Measurements from ENCODE around the gene TMEM44. TPM values are rescaled to one million over a fixed set of nuclear protein-coding genes. Genes with fewer than 3 reads are reported as not detected.

TMEM44 gene
- total and polyA plus RNA-seq, 8 donors = 1.7 to 17.8 (median 4.3) TPM

GRCh38 chr3:194617143-194617671, 16.0 kb downstream of the TMEM44 start:
- TF ChIP-seq, protein P1, sequence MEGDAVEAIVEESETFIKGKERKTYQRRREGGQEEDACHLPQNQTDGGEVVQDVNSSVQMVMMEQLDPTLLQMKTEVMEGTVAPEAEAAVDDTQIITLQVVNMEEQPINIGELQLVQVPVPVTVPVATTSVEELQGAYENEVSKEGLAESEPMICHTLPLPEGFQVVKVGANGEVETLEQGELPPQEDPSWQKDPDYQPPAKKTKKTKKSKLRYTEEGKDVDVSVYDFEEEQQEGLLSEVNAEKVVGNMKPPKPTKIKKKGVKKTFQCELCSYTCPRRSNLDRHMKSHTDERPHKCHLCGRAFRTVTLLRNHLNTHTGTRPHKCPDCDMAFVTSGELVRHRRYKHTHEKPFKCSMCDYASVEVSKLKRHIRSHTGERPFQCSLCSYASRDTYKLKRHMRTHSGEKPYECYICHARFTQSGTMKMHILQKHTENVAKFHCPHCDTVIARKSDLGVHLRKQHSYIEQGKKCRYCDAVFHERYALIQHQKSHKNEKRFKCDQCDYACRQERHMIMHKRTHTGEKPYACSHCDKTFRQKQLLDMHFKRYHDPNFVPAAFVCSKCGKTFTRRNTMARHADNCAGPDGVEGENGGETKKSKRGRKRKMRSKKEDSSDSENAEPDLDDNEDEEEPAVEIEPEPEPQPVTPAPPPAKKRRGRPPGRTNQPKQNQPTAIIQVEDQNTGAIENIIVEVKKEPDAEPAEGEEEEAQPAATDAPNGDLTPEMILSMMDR (IDR thresholded peaks at IDR 0.05) = no peak
- Histone ChIP-seq H3K36me3 (no peaks in the 10 kb centered on the region), H3K9me3 (no peaks in the 10 kb centered on the region), H3K4me3 (no peak overlapping the region), H3K27ac (no peak overlapping the region), H3K4me1 (no peaks in the 10 kb centered on the region), H3K27me3 (no peaks in the 10 kb centered on the region)
- DNase-seq = no peak
- intact Hi-C loops (cut with DNase I) = no loop called here
- FAIRE-seq = no peak
- ATAC-seq = no peak
- WGBS, 2 donors = 88 to 95% methylated on average over 14 of the region's 14 CpGs

DNA sequence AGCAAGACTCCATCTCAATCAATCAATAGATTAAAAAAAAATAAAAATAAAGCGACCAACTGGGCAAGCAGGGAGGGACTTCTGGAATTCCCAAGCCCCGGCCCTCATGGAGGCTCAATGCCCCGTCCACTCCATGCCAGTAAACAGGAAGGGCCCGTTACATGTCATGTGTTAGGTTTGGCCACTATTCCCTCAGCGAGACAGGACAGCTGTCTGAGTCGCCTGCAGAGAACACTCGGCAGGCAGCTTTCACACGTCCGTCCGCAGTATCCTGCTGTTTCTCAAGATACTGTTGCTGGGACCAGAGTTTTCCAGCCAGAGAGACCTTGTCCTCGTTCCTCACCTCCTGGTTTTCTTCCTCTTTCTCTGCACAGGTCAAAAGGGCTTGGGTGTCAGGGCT, 18.0 kb downstream of the TMEM44 start:
- no peak overlapping the region for H3K27ac ChIP-seq
- DNase-seq = no peak
- ATAC-seq = no peak
- H3K4me1 ChIP-seq = no peaks in the 10 kb centered on the region
- H3K9me3 ChIP-seq = no peaks in the 10 kb centered on the region
- H3K27me3 ChIP-seq = no peaks in the 10 kb centered on the region
- WGBS, 2 donors = 85 to 87% methylated on average over 11 of the region's 11 CpGs
- intact Hi-C loops (cut with DNase I) = no loop called here
- H3K4me3 ChIP-seq = no peak overlapping the region
- no peak for FAIRE-seq
- H3K36me3 ChIP-seq = no peaks in the 10 kb centered on the region
- TF ChIP-seq, protein P1 (IDR thresholded peaks at IDR 0.05) = no peak

GRCh38 chr3:194612221-194612620, 21.0 kb downstream of the TMEM44 start:
- ATAC-seq (peak in 1 of 4 donors; percentile 43), FAIRE-seq (no peak)
- intact Hi-C loops (cut with DNase I) = no loop called here

GRCh38 chr3:194610689-194611088, 22.5 kb downstream of the TMEM44 start:
- intact Hi-C loops (cut with DNase I) = no loop called here
- DNase-seq (no peak), ATAC-seq (no peak), FAIRE-seq (no peak)
- no peaks in the 10 kb centered on the region for H3K4me1 ChIP-seq
- no peak overlapping the region for H3K4me3 ChIP-seq
- H3K36me3 ChIP-seq = no peaks in the 10 kb centered on the region
- no peak overlapping the region for H3K27ac ChIP-seq
- TF ChIP-seq, protein P1 (IDR thresholded peaks at IDR 0.05) = no peak
- no peaks in the 10 kb centered on the region for H3K27me3 ChIP-seq
- 72 to 77% methylated on average over 3 of the region's 3 CpGs for WGBS, 2 donors
- no peaks in the 10 kb centered on the region for H3K9me3 ChIP-seq

More at GRCh38 chr3:194612221-194612620, 21.0 kb downstream of the TMEM44 start:
- H3K27ac ChIP-seq = no peak overlapping the region
- WGBS, 2 donors = 71 to 76% methylated on average over 8 of the region's 8 CpGs
- H3K27me3 ChIP-seq = no peaks in the 10 kb centered on the region
- TF ChIP-seq, protein P1 (IDR thresholded peaks at IDR 0.05) = no peak
- H3K36me3 ChIP-seq = no peaks in the 10 kb centered on the region
- no peaks in the 10 kb centered on the region for H3K4me1 ChIP-seq
- H3K9me3 ChIP-seq = no peaks in the 10 kb centered on the region
- no peak for DNase-seq
- H3K4me3 ChIP-seq = no peak overlapping the region

GRCh38 chr3:194609601-194610000, 23.6 kb downstream of the TMEM44 start:
- no peaks in the 10 kb centered on the region for H3K27me3 ChIP-seq
- H3K27ac ChIP-seq = no peak overlapping the region
- peak in 1 of 4 donors; percentile 48 for ATAC-seq
- H3K4me1 ChIP-seq = no peaks in the 10 kb centered on the region
- intact Hi-C loops (cut with DNase I) = no loop called here
- TF ChIP-seq, protein P1 (IDR thresholded peaks at IDR 0.05) = no peak
- 80 to 91% methylated on average over 12 to 13 of the region's 13 CpGs for WGBS, 2 donors
- H3K9me3 ChIP-seq = no peaks in the 10 kb centered on the region
- H3K4me3 ChIP-seq = no peak overlapping the region
- H3K36me3 ChIP-seq = no peaks in the 10 kb centered on the region
- DNase-seq = no peak
- no peak for FAIRE-seq
